GM21367 (cell line): ENCODE data around the gene CEACAM6.
"Not testable (repeated sequence)": the region's sequence is repeated elsewhere in the genome, so short reads cannot be mapped to it uniquely, and the experiment has no call there.

Experiments used
- ATAC-seq: cut with Tn5 transposase; IDR thresholded peaks from one replicate; pipeline ENCODE4 v1.9.1; 2021; ENCODE audit not compliant: unreplicated experiment

Gene CEACAM6

GRCh38 chr19:41755328-41755913, at the start of gene CEACAM6:
CEACAM6 (plus strand) TSS chr19:41755530; CDS start chr19:41755639, 109 bp downstream.
- ATAC-seq: no peak

GRCh38 chr19:41706741-41707501, 48.4 kb upstream of the CEACAM6 start:
- ATAC-seq: no peak

- no peak for ATAC-seq
These were observed 47.9 kb upstream of the CEACAM6 start for GRCh38 chr19:41707502-41707812.

DNA sequence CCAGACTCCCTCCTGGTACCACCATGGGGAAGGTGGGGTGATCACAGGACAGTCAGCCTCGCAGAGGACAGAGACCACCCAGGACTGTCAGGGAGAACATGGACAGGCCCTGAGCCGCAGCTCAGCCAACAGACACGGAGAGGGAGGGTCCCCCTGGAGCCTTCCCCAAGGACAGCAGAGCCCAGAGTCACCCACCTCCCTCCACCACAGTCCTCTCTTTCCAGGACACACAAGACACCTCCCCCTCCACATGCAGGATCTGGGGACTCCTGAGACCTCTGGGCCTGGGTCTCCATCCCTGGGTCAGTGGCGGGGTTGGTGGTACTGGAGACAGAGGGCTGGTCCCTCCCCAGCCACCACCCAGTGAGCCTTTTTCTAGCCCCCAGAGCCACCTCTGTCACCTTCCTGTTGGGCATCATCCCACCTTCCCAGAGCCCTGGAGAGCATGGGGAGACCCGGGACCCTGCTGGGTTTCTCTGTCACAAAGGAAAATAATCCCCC, 47.4 kb upstream of the CEACAM6 start:
- no peak for ATAC-seq

- no peak for ATAC-seq
These were observed 46.8 kb upstream of the CEACAM6 start, which contains the start of gene CEACAM5 for GRCh38 chr19:41708481-41708880. CEACAM5 (plus strand) TSS chr19:41708626; CDS start chr19:41708732, 106 bp downstream.

- ATAC-seq: not testable (repeated sequence)
These were observed 45.8 kb upstream of the CEACAM6 start for GRCh38 chr19:41709516-41709915.

GRCh38 chr19:41709951-41710645, 45.2 kb upstream of the CEACAM6 start:
- no peak for ATAC-seq

- ATAC-seq: no peak
These were observed 43.7 kb upstream of the CEACAM6 start for GRCh38 chr19:41711376-41712261.

DNA sequence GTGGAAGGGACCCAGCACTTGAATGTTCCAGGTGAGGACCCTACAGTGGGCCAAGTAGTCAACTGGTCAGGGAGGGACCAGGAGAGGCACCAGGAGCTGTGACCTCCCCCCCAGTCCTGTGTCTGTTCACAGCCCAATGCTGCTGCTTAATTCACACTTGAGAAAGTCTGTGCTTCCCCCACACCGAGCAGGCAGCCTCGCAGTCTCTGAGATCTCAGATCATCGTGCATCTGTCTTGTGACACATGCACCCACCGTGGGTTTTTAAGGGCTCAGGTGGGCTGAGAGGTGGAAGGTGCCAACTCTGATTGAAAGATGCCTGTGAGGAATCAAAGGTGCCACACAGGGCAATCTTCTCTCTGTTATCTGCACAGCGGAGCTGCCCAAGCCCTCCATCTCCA, 40.7 kb upstream of the CEACAM6 start:
- no peak for ATAC-seq

GRCh38 chr19:41718761-41719160, 36.6 kb upstream of the CEACAM6 start:
- ATAC-seq: no peak

- no peak for ATAC-seq
These were observed 35.2 kb upstream of the CEACAM6 start for GRCh38 chr19:41720103-41720502.

- ATAC-seq: no peak
These were observed 28.8 kb upstream of the CEACAM6 start for GRCh38 chr19:41726493-41726892.

- ATAC-seq: no peak
These were observed 21.2 kb upstream of the CEACAM6 start for GRCh38 chr19:41734156-41734555.

DNA sequence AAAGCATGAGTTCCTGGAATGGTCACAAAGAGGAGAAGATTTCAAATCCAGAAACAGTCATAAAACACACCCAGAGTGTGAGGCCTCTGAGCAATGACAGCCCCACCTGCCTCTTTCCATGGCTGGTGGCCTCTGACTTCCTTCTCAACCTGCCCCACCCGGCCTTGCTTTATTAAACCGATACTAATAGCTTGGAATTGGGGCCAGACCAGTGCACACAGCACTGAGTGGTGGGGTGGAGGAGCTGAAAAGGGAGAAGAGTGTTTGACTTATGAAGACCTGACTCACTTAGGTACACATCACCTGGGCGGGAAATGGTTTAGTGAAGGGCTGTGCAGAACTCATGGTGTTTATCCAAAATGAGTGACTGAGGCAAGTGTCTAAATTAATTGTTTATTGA, 20.7 kb upstream of the CEACAM6 start:
- no peak for ATAC-seq

DNA sequence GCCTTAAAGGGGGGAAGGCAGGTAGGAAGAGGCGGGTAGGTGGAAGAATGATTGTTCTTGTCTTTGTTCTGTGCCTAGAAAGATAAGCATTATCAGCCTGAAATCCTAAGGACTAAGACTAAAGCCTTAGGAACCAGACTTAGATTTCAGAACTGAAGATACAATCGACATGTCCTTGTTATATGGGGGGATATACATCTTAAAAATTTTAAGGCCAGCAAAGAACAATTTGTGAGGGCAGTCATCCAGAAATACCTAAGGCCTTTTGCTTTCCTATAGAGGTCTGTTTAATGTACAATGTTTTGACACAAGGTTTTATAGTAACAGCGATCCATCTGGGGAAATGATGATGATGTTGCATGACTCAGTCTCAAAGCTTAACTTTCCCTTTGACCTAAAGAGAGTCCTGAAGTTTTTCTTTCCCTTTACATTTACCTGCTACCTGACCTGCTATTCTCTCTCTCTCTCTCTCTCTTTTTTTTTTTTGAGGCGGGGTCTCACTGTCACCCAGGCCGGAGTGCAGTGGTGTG, 20.2 kb upstream of the CEACAM6 start:
- ATAC-seq: no peak

- ATAC-seq: no peak
These were observed 16.0 kb upstream of the CEACAM6 start for GRCh38 chr19:41739361-41739760.

GRCh38 chr19:41740415-41741243, 14.7 kb upstream of the CEACAM6 start:
- ATAC-seq: no peak

GRCh38 chr19:41741244-41741554, 14.1 kb upstream of the CEACAM6 start:
- no peak for ATAC-seq

DNA sequence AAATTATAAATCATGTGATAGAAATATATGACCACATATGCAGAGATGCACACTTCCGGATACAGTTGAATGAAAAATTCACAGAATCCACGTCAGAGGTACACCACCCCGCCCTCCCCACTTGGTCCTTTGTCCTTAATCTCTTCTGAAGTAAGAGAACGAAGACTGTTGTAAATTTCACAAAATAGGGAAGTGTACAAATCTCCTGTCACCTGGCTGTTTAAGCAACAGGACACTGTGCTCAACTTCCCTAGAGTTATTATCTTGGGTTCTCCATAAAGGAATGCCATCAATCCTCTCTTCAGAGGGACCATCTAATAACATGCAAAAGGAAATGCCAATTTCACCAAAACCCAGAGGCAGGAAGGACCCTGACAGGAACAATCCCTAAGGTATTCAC, 10.5 kb upstream of the CEACAM6 start:
- no peak for ATAC-seq

DNA sequence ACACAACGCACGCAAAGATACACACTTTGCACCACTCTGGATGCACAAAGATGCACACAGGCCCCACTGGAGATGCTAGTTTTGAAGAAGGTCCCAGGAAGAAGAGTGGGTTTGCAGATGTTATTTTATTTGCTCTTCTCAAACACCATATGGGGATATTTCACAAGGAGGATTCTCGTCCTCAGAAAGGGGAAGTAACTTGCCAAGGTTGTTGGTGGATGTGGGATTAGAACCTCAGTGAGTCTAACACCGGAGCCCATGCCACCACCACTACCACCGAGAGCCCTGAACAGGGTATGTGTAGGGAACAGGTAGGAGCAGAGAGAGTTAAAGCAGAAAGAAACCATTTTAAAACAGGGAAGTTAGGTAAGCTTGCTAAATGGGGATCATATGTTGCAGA, 9.6 kb upstream of the CEACAM6 start:
- no peak for ATAC-seq
